ENCODE data around the gene ST6GALNAC3. TPM values are rescaled to one million over a fixed set of nuclear protein-coding genes. Genes with fewer than 3 reads are reported as not detected.

ST6GALNAC3 gene
- polyA plus RNA-seq, 2 of the 4 experiments (the other 2 are of a cell fraction): 1.1 to 1.2 TPM

DNA sequence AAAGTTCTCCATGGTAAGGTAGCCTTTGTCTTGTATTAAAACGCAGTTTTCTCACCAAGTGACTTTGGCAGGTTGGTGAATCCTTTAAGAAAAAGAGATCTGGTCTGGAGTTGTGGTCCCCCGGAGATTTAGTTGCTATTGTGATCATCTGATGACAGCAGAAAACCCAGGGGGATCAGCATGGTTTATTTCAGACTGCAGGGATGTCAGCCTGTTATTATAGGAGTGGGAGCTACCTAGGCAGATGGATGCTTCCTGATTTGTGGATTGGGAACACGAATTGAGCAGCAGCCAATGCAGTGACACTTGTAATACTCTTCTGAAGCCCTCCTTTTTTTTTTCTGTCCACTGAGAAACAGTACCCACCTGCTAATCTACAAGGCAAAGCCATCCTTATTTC lies 150.2 kb downstream of the ST6GALNAC3 start:
- no peak for TF ChIP-seq ZSCAN20 (CRISPR knock-in tag; IDR thresholded peaks at IDR 0.05)
- H3K9me3 ChIP-seq: no peaks in the 10 kb centered on the region
- no peak overlapping the region for H3K4me2 ChIP-seq
- H3K4me1 ChIP-seq: no peaks in the 10 kb centered on the region
- H3K4me3 ChIP-seq: no peak overlapping the region
- CTCF ChIA-PET: no interaction called here
- POLR2A ChIA-PET: no interaction called here
- FAIRE-seq (no peak), ATAC-seq (no peak), DNase-seq (ENCODE audit: low read depth in 1 of 2, low spot score in 1 of 2) (no peak)
- H3K27ac ChIP-seq: no peak overlapping the region
- 5% methylated on average over 3 of the region's 3 CpGs for WGBS (ENCODE audit: missing lambda C conversion rate)

DNA sequence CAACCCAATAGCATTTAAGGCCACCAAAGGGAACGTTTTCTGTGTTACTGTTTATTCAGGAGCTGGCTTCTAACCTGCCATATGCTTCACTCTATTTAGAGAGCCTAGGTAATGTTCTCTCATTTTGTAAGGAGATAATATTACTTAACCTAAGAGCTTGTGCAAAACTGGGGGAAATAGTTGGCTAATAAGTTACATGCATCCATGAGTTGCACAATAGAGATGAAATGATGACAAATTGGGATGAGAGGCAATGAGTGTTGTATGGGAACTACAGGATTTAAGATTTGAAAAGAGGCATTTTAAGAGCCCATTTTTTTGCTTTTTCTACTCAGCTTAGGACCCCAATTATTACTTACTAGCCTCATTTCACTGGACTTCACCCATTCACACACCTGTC lies 151.0 kb downstream of the ST6GALNAC3 start:
- POLR2A ChIA-PET: no interaction called here
- WGBS (ENCODE audit: missing lambda C conversion rate): 8% methylated on average over 1 of the region's 1 CpG
- FAIRE-seq (no peak), ATAC-seq (no peak), DNase-seq (ENCODE audit: low read depth in 1 of 2, low spot score in 1 of 2) (no peak)
- Histone ChIP-seq H3K4me3 (no peak overlapping the region), H3K4me2 (no peak overlapping the region), H3K4me1 (no peaks in the 10 kb centered on the region), H3K27ac (no peak overlapping the region), H3K9me3 (no peaks in the 10 kb centered on the region)
- CTCF ChIA-PET: no interaction called here
- TF ChIP-seq, protein P1, sequence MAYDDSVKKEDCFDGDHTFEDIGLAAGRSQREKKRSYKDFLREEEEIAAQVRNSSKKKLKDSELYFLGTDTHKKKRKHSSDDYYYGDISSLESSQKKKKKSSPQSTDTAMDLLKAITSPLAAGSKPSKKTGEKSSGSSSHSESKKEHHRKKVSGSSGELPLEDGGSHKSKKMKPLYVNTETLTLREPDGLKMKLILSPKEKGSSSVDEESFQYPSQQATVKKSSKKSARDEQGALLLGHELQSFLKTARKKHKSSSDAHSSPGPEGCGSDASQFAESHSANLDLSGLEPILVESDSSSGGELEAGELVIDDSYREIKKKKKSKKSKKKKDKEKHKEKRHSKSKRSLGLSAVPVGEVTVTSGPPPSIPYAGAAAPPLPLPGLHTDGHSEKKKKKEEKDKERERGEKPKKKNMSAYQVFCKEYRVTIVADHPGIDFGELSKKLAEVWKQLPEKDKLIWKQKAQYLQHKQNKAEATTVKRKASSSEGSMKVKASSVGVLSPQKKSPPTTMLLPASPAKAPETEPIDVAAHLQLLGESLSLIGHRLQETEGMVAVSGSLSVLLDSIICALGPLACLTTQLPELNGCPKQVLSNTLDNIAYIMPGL (CRISPR knock-in tag; IDR thresholded peaks at IDR 0.05; ENCODE audit: borderline replicate concordance): no peak
- no peak for TF ChIP-seq RCOR1 (IDR thresholded peaks at IDR 0.05; ENCODE audit: low read depth, low read length)
- no peak for TF ChIP-seq ZFP36 (IDR thresholded peaks at IDR 0.05; ENCODE audit: borderline replicate concordance, partially characterized antibody)
- no peak for TF ChIP-seq MAZ (IDR thresholded peaks at IDR 0.05; ENCODE audit: borderline replicate concordance, low read depth, low read length)
- TF ChIP-seq CHD4 (IDR thresholded peaks at IDR 0.05; ENCODE audit: borderline replicate concordance): no peak
- TF ChIP-seq ZC3H11A (IDR thresholded peaks at IDR 0.05): no peak
- TF ChIP-seq, protein P2, sequence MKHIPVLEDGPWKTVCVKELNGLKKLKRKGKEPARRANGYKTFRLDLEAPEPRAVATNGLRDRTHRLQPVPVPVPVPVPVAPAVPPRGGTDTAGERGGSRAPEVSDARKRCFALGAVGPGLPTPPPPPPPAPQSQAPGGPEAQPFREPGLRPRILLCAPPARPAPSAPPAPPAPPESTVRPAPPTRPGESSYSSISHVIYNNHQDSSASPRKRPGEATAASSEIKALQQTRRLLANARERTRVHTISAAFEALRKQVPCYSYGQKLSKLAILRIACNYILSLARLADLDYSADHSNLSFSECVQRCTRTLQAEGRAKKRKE (CRISPR knock-in tag; IDR thresholded peaks at IDR 0.05; ENCODE audit: low read depth): no peak
- TF ChIP-seq, protein P3, sequence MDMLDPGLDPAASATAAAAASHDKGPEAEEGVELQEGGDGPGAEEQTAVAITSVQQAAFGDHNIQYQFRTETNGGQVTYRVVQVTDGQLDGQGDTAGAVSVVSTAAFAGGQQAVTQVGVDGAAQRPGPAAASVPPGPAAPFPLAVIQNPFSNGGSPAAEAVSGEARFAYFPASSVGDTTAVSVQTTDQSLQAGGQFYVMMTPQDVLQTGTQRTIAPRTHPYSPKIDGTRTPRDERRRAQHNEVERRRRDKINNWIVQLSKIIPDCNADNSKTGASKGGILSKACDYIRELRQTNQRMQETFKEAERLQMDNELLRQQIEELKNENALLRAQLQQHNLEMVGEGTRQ (IDR thresholded peaks at IDR 0.05): no peak
- no peak for TF ChIP-seq POLR2A (IDR thresholded peaks at IDR 0.05; ENCODE audit: low read length)
- TF ChIP-seq CEBPB (IDR thresholded peaks at IDR 0.05): no peak
- no peak for TF ChIP-seq MAFK (IDR thresholded peaks at IDR 0.05; ENCODE audit: partially characterized antibody)
- TF ChIP-seq NPAS2 (CRISPR knock-in tag; IDR thresholded peaks at IDR 0.05; ENCODE audit: borderline replicate concordance): no peak
- TF ChIP-seq ZNF302 (CRISPR knock-in tag; IDR thresholded peaks at IDR 0.05): no peak
- no peak for TF ChIP-seq RNF2 (IDR thresholded peaks at IDR 0.05; ENCODE audit: borderline replicate concordance, low read depth)
- no peak for TF ChIP-seq JUNB (IDR thresholded peaks at IDR 0.05)
- TF ChIP-seq E2F6 (IDR thresholded peaks at IDR 0.05; ENCODE audit: borderline replicate concordance, low read depth): no peak

- FAIRE-seq (no peak), DNase-seq (ENCODE audit: low read depth in 1 of 2, low spot score in 1 of 2) (no peak), ATAC-seq (no peak)
- 33% methylated on average over 3 of the region's 3 CpGs for WGBS (ENCODE audit: missing lambda C conversion rate)
- Histone ChIP-seq H3K27ac (no peak overlapping the region), H3K9me3 (no peaks in the 10 kb centered on the region), H3K4me1 (no peaks in the 10 kb centered on the region), H3K4me3 (no peak overlapping the region), H3K4me2 (no peak overlapping the region)
- POLR2A ChIA-PET: no interaction called here
- CTCF ChIA-PET: no interaction called here
- TF ChIP-seq JUN (IDR thresholded peaks at IDR 0.05): no peak
- no peak for TF ChIP-seq NPAS2 (CRISPR knock-in tag; IDR thresholded peaks at IDR 0.05; ENCODE audit: borderline replicate concordance)
- TF ChIP-seq PBX3 (IDR thresholded peaks at IDR 0.05): no peak
- TF ChIP-seq RAD21 (conservative IDR thresholded peaks at IDR 0.05 in 1 of 2, IDR thresholded peaks at IDR 0.05 in 1 of 2): no peak
- no peak for TF ChIP-seq REST (IDR thresholded peaks at IDR 0.05)
- no peak for TF ChIP-seq NFE2L2 (conservative IDR thresholded peaks at IDR 0.05; ENCODE audit: low read length)
- TF ChIP-seq HOXB13 (CRISPR knock-in tag; IDR thresholded peaks at IDR 0.05; ENCODE audit: low read depth): no peak
- no peak for TF ChIP-seq POLR2A (IDR thresholded peaks at IDR 0.05; ENCODE audit: low read length)
- TF ChIP-seq HDAC2 (IDR thresholded peaks at IDR 0.05): no peak
- no peak for TF ChIP-seq EP300 (IDR thresholded peaks at IDR 0.05)
- TF ChIP-seq CBX2 (IDR thresholded peaks at IDR 0.05; ENCODE audit: borderline replicate concordance, low read depth): no peak
- no peak for TF ChIP-seq BHLHE40 (IDR thresholded peaks at IDR 0.05; ENCODE audit: low read depth, low read length)
- no peak for TF ChIP-seq RARB (CRISPR knock-in tag; IDR thresholded peaks at IDR 0.05)
Measured at GRCh38 chr1:76227621-76228020, 153.1 kb downstream of the ST6GALNAC3 start.

Measured in A549 (cell line).